WI38 (cell line): ENCODE measurements around the gene SUPT16H.
"Not testable (repeated sequence)": the region's sequence is repeated elsewhere in the genome, so short reads cannot be mapped to it uniquely, and the experiment has no call there.

Experiments
- H3K4me3 ChIP-seq: 2 replicates; pipeline ENCODE4 v1.5.1; 2011; ENCODE audit warnings: low read depth, mild to moderate bottlenecking, control low read depth, low read length
- CTCF ChIP-seq: IDR thresholded peaks from 2 replicates; pipeline ENCODE4 v1.5.1; 2012; ENCODE audit warnings: low read depth, mild to moderate bottlenecking, control low read depth, low read length

Gene SUPT16H

GRCh38 chr14:21384494-21384851, 654 bp upstream of the SUPT16H start:
- peak overlapping the region; percentile 96 for H3K4me3 ChIP-seq
- no peak for TF ChIP-seq CTCF

GRCh38 chr14:21382886-21383847, 652 bp downstream of the SUPT16H start:
- no peak for TF ChIP-seq CTCF

GRCh38 chr14:21382095-21382494, 1.7 kb downstream of the SUPT16H start:
- peak overlapping the region; percentile 96; the same call in 1 of the 2 replicates for H3K4me3 ChIP-seq
- TF ChIP-seq CTCF, result no peak

More at GRCh38 chr14:21382886-21383847, 652 bp downstream of the SUPT16H start:
- peak overlapping the region; percentile 96 for H3K4me3 ChIP-seq

GRCh38 chr14:21379338-21379737, 4.5 kb downstream of the SUPT16H start:
- H3K4me3 ChIP-seq, result no peak overlapping the region
- no peak for TF ChIP-seq CTCF

GRCh38 chr14:21373980-21374379, 9.8 kb downstream of the SUPT16H start:
- TF ChIP-seq CTCF, result no peak

GRCh38 chr14:21372814-21373213, 11.0 kb downstream of the SUPT16H start:
- not testable (repeated sequence) for H3K4me3 ChIP-seq

More at GRCh38 chr14:21373980-21374379, 9.8 kb downstream of the SUPT16H start:
- no peak overlapping the region for H3K4me3 ChIP-seq

GRCh38 chr14:21369949-21370679, 13.7 kb downstream of the SUPT16H start:
- no peak overlapping the region for H3K4me3 ChIP-seq
- no peak for TF ChIP-seq CTCF
